IPS DF 4.7 (cell line): ENCODE data around the gene OR7D2.
"Not testable (repeated sequence)": the region's sequence is repeated elsewhere in the genome, so short reads cannot be mapped to it uniquely, and the experiment has no call there.

Experiments
- DNase-seq: peaks from one replicate; pipeline ENCODE4 v3.0.0-alpha.2; 2013; ENCODE audit warnings: low spot score; ENCODE audit errors: extremely low read depth

Gene OR7D2

GRCh38 chr19:9178901-9179300, at the start of gene OR7D2:
TSS of gene OR7D2 (plus strand) at chr19:9178979. CDS start at chr19:9185782, 6,803 bp downstream.
- no peak for DNase-seq

- no peak for DNase-seq
Measured at GRCh38 chr19:9130965-9131364, 47.8 kb upstream of the OR7D2 start.

DNA sequence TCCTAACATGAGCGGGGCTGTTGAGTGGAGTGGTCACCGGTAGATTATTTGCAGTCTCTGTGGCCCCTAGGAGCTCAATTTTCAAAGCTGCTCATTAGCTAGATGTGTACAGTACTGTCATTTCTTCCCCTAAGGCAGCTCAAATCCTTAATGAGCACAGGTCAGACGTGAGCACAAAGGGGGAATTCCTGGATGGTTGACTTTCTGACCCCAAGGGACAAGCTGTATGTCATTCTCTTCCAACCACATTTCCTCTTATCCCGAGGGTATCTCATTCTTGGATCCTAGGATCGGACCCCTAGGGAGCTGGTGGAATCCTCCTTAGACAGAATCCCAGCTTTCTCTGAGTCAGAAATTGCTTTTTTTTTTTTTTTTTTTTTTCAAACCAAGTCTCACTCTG, 46.4 kb upstream of the OR7D2 start:
- DNase-seq: no peak

GRCh38 chr19:9139609-9140158, 39.1 kb upstream of the OR7D2 start:
- no peak for DNase-seq

DNA sequence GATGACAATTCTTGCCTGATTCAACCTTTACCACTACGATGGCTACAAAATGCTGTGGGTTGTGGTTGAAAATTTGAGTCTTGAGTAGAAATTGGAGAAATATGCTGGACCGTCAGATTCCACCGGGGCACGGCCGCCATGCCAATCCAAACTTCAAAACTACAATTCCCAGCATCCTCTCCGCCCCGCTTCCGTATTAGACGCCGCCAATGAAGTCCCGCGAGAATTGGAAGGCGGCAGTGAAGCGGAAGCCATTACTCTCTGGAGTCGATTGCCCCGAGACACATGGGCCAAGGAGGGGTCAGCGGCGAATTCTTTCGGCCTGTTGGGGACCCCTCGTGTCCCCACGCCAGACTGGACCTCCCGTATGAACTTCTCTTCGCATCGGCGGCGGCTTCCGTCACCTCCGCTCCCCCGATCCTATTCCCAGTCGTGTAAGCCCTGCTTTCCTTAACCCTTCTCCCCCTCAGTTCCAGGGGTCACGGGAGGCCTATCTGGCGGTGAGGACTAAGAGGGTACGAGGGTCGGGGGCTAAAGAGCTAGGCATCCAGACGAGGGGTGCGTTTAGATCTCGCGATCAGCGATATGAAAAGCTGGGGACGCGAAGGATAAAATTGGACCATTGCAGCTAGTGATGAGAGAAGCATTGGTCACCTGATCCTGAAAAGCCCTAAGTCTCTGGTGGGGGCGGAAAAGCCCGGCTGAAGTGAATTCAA, 38.5 kb upstream of the OR7D2 start, which contains the start of gene ZNF317:
ZNF317 (plus strand) TSS at position 239 of the 716 bp plus-strand sequence. CDS start 15,620 bp downstream, outside the sequence.
- DNase-seq: peak; percentile 46

- no peak for DNase-seq
Measured at GRCh38 chr19:9144920-9145319, 33.9 kb upstream of the OR7D2 start.

- DNase-seq: no peak
Measured at GRCh38 chr19:9146882-9147281, 31.9 kb upstream of the OR7D2 start.

DNA sequence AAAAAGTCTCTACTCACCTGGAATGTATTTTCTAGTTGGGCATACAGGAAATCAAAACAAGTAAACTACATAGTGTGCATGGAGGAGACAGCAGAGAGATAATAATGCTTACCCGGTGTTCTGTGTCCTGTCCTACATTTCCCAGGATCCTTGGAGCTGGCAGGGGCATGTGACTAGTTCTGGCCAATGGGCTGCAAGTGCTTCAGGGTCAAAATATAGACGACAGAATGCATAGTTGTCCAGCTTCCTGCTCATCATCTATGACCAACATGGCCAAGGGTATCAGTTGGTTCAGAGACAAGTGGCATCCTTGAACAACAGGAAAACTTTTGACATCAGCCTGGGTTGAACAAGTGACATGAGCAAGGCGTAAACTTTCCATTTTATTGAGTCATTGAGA, 30.1 kb upstream of the OR7D2 start:
- DNase-seq: no peak

DNA sequence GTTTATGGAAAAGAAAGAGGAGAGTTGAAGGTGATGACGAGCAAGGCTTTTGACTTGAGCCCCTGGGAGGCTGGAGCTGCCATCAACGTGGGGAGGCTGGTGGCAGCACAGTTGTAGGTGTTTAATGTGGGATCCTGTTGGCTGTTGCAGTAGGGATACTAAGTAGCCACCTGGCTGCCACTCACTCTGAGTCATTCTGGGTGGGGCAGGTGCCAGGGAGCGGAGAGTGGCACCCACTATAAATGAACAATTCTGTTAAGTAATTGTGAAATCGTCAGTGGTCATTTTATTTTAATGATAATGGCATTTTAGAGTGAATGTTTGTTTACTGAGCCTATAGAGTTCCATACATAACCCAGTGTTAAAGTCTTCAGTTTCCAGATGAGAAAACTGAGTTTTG, 28.8 kb upstream of the OR7D2 start:
- DNase-seq: no peak

DNA sequence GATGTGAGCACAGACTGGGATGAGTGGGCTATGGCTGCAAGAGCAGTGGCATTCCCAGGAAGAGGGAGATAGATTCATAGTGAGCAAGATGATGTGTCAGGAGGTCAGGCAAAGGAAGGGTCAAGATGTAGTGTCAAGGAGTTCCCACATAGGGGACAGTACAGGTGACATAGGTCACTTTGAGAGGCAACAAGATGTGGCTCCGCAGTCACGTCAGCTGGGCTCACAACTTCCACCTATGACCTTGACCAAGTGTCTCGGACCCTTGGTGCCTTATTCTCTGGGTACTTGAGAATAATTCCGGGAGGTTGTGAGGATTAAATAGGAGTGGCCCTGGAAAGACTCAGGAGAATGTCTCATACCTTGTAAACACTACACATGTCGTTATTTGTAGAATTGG, 28.1 kb upstream of the OR7D2 start:
- no peak for DNase-seq

GRCh38 chr19:9151367-9151766, 27.4 kb upstream of the OR7D2 start:
- DNase-seq: no peak

DNA sequence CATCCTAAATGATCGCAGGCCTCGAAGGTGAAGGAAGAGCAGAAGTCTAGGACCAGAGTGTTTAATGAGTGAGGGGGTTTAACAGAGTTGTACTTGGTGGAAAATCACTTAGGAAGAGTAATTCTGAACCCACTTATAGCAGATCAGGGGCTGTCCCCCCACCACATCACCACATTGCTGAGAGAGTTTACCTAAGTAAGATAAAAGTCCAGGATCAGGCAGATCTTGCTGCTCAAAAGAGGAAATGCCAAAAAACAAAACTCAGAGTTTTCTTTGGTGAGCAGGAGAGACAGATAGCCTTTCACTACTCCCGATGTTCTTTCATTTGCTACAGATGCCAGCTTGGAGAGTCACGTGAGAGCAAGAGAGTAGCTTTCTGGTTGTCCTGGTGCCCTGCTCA, 23.2 kb upstream of the OR7D2 start:
- DNase-seq: no peak

GRCh38 chr19:9156304-9156703, 22.5 kb upstream of the OR7D2 start:
- DNase-seq: no peak

DNA sequence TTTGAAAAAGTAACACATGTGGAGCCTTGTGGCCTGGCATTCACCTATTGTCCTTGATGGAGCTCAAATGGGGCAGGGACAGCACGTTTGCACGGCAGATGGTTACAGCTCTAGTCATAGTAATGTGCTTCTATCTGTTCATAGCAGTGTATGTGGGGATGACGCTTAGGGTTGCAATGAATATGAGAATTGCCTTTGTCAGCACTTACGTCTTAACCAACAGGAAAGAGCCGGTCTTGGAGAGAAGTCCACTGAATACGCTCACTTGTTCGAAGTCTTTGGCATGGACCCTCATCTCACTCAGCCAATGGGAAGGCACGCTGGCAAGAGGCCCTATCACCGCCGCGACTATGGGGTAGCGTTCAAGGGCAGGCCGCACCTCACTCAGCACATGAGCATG, 18.9 kb upstream of the OR7D2 start:
- DNase-seq: no peak

- DNase-seq: no peak
Measured at GRCh38 chr19:9161427-9161826, 17.4 kb upstream of the OR7D2 start.

DNA sequence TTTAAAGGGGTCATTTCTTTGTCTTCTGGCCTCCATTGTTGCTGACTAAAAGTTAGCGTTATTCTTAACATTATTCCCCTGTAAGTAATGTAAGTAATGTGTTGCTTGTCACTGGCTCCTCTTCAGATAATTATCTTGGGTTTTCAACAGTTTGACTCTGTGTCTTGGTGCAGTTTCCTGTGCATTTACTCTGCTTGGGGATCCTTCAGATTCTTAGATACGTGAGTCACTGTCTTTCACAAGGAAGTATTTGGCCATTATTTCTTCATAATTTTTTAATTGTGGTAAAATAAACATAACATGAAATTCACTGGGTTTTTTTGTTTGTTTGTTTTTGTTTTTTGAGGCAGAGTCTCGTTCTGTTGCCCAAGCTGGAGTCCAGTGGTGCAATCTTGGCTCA, 13.5 kb upstream of the OR7D2 start:
- no peak for DNase-seq

DNA sequence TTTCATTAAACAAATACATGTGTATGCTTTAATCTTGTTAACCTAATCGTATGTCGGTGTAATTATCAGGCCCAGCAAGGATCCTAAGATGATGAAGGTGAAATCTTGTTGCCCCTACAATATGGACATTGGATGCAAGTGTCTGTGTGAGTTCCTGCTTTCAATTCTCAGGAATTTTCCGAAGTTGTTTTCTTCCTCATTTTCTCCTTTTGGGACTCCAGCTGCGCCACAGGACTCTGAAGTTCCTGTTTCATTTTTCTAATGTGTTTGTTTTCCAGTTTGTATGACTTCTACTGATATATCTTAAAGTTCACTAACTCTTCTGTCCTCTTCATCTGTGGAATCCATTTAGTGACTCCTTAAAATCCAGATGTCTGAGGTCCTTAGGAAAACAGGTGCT, 11.9 kb upstream of the OR7D2 start:
- no peak for DNase-seq

DNA sequence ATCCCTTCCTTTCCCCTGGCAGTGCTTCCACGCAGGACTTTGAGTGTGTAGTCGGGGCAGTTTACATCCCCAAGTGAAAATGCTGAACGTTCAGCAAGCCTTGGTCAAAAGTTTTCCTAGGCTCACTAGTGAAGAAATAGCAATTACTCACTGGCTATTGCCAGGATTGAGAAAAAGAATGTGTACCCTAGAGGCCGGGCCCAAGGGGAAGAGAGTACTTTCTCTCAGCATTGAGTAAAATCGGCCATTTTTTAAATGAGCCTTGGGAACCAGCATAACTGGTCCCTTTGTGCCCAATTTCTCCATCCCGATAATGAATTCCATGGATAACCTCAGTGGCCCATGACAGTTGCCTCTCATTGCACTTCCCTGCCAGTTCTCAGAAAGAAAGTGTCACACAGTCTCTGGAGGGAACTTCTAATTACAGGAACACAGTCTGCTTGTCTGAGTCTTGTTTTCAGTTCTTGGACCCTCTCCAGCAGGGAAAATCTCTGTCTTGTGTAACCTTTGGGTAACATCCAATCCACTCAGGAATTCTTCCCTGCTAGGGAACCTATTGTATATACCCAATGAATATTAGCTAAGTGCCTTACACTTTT, 7.3 kb upstream of the OR7D2 start:
- DNase-seq: no peak

GRCh38 chr19:9175326-9175725, 3.5 kb upstream of the OR7D2 start:
- no peak for DNase-seq

GRCh38 chr19:9183000-9183399, 4.2 kb downstream of the OR7D2 start:
- no peak for DNase-seq

GRCh38 chr19:9187191-9187590, 8.4 kb downstream of the OR7D2 start:
- no peak for DNase-seq

GRCh38 chr19:9189535-9189934, 10.8 kb downstream of the OR7D2 start:
- no peak for DNase-seq

DNA sequence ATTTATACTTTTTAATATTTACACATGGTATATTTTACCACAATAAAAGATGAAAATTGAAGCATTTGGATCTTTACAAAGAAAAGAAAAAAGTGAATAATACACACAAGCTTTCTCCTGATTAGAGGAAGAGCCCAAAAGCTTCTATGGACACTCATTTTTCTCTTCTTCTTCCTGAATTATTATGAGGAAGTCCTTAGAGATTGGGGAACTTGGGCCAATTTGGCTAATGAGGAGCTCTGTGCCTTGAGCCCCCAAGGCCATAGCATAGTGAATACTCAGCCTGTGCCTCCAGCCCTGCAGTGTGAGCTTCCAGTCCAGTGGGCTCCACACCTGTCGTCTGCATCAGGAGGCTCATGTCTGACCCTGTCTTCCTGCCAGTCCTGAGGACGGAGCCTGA, 19.3 kb downstream of the OR7D2 start:
- not testable (repeated sequence) for DNase-seq
